Fibroblast of pulmonary artery (primary cell): ENCODE results near the gene MAPK8IP3.
A peak's percentile ranks its signal among the peaks of the same experiment; 100 is the strongest.

Experiments used
- DNase-seq: peaks from one replicate; pipeline ENCODE4 v3.0.0-alpha.2; 2010; ENCODE audit warnings: low read depth
- H3K4me3 ChIP-seq: replicated peaks from 2 replicates; pipeline ENCODE4 v1.5.1; 2011; ENCODE audit warnings: low read depth, mild to moderate bottlenecking, control low read depth, low read length, moderate library complexity
- TF ChIP-seq, protein P1 (sequence below): IDR thresholded peaks from 2 replicates; pipeline ENCODE4 v1.5.1; 2011; ENCODE audit warnings: mild to moderate bottlenecking, control low read depth, low read length, inconsistent platforms; ENCODE audit errors: missing control alignments

MAPK8IP3 gene

DNA sequence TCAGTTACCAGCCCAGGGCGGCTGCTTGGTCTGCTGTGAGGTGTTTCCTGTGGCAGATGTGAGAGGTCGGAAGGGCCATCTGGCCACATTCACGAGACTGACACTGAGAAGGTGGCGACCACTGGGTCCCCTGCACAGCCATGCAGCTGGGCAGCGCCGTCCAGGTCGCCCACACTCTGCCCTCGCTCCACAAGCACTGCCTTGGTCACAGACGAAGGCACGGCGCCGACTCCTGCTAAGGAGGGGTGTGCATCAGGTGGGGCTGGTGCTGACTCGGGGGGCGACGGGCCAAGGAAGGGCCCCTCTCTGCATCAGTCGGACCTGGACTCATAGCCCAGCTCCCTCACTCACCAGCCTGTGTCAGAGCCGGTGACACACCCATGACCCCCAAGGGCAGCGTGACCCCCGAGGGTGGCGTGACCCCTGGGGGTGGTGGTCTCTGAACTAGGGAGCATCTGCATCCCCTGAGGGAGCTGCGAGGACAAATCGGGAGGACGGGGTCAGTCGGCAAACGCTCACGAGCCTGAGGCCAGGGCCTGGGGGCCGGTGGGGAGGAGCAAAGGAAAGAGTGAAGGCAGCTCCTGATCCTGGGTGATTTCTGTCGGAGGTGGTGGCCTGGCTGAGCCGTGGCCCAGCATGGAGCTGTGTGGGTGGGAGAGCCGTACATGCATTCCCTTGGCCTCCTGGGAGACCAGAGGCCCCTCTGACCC lies 34.9 kb downstream of the MAPK8IP3 start:
- H3K4me3 ChIP-seq, result no peak overlapping the region
- DNase-seq, result no peak
- TF ChIP-seq, protein P1, sequence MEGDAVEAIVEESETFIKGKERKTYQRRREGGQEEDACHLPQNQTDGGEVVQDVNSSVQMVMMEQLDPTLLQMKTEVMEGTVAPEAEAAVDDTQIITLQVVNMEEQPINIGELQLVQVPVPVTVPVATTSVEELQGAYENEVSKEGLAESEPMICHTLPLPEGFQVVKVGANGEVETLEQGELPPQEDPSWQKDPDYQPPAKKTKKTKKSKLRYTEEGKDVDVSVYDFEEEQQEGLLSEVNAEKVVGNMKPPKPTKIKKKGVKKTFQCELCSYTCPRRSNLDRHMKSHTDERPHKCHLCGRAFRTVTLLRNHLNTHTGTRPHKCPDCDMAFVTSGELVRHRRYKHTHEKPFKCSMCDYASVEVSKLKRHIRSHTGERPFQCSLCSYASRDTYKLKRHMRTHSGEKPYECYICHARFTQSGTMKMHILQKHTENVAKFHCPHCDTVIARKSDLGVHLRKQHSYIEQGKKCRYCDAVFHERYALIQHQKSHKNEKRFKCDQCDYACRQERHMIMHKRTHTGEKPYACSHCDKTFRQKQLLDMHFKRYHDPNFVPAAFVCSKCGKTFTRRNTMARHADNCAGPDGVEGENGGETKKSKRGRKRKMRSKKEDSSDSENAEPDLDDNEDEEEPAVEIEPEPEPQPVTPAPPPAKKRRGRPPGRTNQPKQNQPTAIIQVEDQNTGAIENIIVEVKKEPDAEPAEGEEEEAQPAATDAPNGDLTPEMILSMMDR, result no peak

DNA sequence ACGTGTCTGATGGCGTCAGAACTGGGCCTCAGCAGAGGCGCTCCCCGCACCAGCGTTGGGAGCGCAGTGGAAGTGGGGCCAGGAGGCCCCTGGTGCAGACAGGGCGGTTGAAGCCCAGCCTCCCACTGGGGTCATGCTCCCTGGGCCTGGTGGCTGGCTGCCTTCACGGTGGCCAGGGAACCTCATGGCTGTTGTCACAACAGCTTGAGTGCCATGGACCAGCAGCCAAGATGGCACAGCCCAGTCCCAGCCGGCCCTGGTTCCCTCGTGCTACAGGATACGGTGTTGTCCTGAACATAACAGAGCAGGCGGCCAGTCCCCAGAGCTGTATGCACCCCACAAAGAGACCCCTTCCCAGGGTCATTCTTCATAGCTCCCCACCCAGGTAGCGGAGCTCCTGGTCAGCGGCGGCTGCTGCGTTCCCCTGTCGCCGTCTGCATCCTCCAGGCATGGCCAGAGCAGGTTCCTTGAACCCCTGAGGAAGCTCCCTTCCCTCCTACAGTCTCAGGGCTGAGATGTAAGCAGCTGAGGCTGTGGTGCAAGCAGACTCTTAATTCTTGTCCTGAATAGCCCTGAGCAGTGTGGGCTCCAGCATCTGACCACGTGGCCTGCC lies 35.7 kb downstream of the MAPK8IP3 start:
- no peak overlapping the region for H3K4me3 ChIP-seq
- TF ChIP-seq, protein P1, result no peak
- DNase-seq, result no peak

DNA sequence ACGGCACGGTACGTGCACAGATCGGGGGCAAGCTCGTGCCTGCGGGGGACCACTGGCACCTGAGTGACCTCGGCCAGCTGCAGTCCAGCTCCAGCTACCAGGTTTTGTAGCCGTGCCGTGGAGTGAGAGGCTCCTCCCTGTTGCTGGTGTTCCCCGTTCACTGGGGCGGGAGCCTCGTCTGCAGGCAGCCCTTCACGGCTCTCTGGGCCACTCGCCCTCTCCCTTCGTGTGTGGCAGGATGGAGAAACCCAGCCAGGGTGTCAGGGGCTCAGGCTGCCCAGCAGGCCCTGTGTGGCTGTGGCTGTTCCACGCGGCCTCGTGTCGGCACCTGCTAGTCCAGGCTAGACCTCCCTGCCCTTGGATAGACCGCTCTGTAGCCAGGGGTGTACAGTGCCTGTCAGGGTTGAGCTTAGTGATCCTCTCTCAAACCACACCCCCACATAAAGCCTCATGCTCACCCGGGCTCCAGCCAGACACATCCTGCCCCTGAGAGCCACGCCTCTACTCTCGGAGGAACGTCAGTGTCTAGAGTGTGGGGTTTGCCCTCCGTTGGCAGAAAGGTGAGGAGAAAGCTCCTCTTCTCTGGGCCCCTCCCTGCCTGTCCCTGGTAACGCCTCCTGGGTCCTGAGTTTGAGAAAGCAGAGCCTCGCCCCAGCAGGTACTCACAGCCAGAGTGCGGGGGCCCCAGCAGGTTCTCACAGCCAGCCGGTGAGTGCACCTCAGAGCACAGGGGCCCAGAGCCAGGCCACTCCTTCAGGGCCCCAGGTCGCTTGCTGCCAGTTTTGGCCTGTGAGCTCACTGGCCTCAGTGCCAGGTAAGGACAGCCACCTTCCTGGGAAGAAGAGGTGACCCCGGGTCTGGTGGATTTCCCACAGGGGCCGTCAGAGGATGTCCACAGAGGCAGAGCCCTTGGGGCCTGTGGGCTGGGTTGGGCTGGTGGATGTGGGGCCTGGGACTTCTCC lies 37.7 kb downstream of the MAPK8IP3 start:
- TF ChIP-seq, protein P1, result no peak
- no peak for DNase-seq
- no peak overlapping the region for H3K4me3 ChIP-seq

DNA sequence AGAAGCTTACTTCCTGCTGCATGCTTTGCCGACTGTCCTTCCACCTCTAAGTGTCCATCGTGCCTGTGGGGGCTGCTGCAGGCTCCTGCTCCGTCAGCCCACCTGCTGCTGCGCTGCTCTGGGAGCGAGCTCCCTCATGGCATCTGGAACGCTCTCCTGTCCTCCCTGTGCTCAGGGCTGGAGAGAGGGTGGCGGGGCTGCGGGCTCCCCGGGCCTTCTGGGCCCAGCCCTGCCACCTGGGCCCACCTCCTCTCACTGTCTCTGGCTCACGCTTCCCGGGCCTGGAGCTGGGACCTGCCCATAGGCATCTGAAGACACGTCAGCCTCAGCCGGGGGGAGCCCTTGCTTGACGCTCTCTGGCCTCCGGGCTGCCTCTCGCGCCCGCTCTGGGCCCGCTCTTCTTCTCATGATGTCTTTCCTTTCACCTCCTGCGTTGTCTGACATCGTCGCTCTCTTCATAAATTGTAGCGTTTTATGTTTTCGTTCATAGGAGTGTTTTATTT lies 38.4 kb downstream of the MAPK8IP3 start:
- no peak for DNase-seq
- TF ChIP-seq, protein P1, result no peak
- H3K4me3 ChIP-seq, result no peak overlapping the region

DNA sequence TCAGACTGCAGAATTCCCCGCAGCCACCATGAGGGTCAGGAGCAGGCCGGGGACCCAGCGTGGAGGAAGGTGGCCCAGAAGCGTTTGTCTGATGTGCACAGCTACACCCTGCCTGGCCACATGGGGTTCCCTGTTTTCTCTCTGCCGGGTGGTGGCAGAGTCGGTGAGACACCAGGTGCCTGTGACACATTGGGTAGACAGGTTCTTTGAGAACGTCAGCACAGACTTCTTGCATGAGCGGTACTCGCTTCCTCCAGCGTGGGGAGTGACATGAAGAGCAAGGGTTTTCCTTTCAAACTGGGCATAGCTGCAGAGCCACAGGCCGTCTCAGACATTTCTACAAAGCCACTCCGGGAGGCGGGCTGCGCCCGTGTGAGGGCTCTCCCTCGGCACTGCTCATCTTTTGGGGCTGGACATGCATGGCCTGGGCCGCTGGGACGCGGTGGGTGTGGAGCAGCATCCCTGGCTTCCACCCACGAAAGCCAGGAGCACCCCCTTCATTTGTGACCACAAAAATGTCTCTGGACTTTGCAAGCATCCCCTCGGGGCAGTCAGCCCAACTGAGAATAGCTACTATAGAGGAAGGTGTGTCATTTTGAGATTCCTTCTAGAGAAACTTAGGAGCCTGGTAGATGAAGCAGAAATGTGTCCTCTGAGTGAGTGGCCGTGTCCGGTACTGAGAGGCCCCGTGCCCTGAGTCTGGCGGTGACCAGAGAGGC lies 39.3 kb downstream of the MAPK8IP3 start:
- no peak overlapping the region for H3K4me3 ChIP-seq
- TF ChIP-seq, protein P1, result no peak
- DNase-seq, result peak; percentile 18
